GM12878 (cell line): ENCODE results near the gene MX1.

ENCODE experiments used
- CTCF ChIP-seq, 3 experiments: IDR thresholded peaks in 2 of 3; conservative IDR thresholded peaks in 1 of 3; 2 replicates each; pipeline ENCODE4 v1.5.1; 2011; ENCODE audit warnings: low read depth in 3 of 3, low read length in 3 of 3, mild to moderate bottlenecking in 3 of 3, control low read depth in 2 of 3, moderate library complexity in 2 of 3, inconsistent platforms in 1 of 3, mixed read lengths in 1 of 3; ENCODE audit not compliant: control insufficient read depth in 2 of 3, insufficient read depth in 1 of 3; ENCODE audit errors: extremely low read depth in 1 of 3
- E2F4 ChIP-seq: IDR thresholded peaks from 2 replicates; pipeline ENCODE4 v1.6.1; 2012; ENCODE audit warnings: low read depth, low read length, improper control_type of control experiment
- EED ChIP-seq: sonication (generic); IDR thresholded peaks from 2 replicates; pipeline ENCODE4 v1.6.1; 2016; ENCODE audit warnings: antibody characterized with exemption, low read depth
- EZH2 ChIP-seq: IDR thresholded peaks from 2 replicates; pipeline ENCODE4 v1.6.1; 2012; ENCODE audit warnings: low read depth, mild to moderate bottlenecking, control low read depth, inconsistent platforms, low read length, borderline replicate concordance; ENCODE audit not compliant: control insufficient read depth
- JUND ChIP-seq: IDR thresholded peaks from 2 replicates; pipeline ENCODE4 v1.6.1; 2012; ENCODE audit warnings: low read depth, mild to moderate bottlenecking, low read length, improper control_type of control experiment, moderate library complexity
- MAX ChIP-seq: IDR thresholded peaks from 2 replicates; pipeline ENCODE4 v1.6.1; 2012; ENCODE audit warnings: low read depth, low read length, improper control_type of control experiment
- NRF1 ChIP-seq: conservative IDR thresholded peaks from 2 replicates; pipeline ENCODE4 v1.6.1; 2011; ENCODE audit warnings: mild to moderate bottlenecking, low read depth, low read length, improper control_type of control experiment
- PBX3 ChIP-seq: IDR thresholded peaks from 2 replicates; pipeline ENCODE4 v1.6.1; 2011; ENCODE audit warnings: mild to moderate bottlenecking, low read depth, low read length, moderate library complexity; ENCODE audit not compliant: insufficient replicate concordance
- POLR2AphosphoS5 ChIP-seq: IDR thresholded peaks from 2 replicates; pipeline ENCODE4 v1.6.1; 2011; ENCODE audit warnings: mild to moderate bottlenecking, low read length, inconsistent platforms
- REST ChIP-seq: IDR thresholded peaks from 2 replicates; pipeline ENCODE4 v1.6.1; 2012; ENCODE audit warnings: mild to moderate bottlenecking, low read depth, low read length
- ZNF24 ChIP-seq: fragments of 450-650 bp; IDR thresholded peaks from 2 replicates; pipeline ENCODE4 v1.6.1; 2017; ENCODE audit warnings: antibody characterized with exemption, mild to moderate bottlenecking
- ZNF622 ChIP-seq: fragments of 450-650 bp; IDR thresholded peaks from 2 replicates; pipeline ENCODE4 v1.6.1; 2017; ENCODE audit warnings: mild to moderate bottlenecking, inconsistent platforms

DNA sequence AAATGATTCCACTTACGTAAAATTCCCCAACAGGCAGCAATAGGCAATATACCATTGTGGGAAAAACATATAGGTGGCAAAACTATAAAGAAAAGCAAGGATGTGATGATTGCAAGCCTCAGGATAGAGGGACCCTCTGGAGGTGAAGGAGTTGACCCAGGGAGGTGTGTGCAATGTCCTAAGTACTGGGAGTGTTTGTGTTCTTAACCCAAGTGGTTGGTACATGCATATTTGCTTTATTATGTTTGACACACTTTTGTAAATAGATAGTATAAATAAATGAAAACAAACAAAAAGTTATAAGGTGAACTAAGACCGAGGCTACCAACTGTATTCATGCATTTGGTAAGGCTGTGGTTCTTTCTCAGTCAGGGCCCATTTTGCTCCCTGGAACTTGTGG, 7.5 kb downstream of the MX1 start:
- TF ChIP-seq EED (no peak), ZNF622 (no peak), E2F4 (no peak), PBX3 (no peak), REST (no peak), EZH2 (no peak), POLR2AphosphoS5 (peak; percentile 64; the same call in 1 of the 2 replicates), ZNF24 (no peak), CTCF (IDR thresholded peaks at IDR 0.05 in 2 of 3, conservative IDR thresholded peaks at IDR 0.05 in 1 of 3; ENCODE audit: control insufficient read depth in 2 of 3, extremely low read depth in 1 of 3, insufficient read depth in 1 of 3, low read depth in 3 of 3, low read length in 3 of 3) (no peak), MAX (no peak), NRF1 (no peak), JUND (no peak)
